ENCODE results near the gene TTLL11. TPM values are rescaled to one million over a fixed set of nuclear protein-coding genes. Genes with fewer than 3 reads are reported as not detected.
"Not testable (repeated sequence)": the region's sequence is repeated elsewhere in the genome, so short reads cannot be mapped to it uniquely, and the experiment has no call there.

Gene TTLL11
- total and polyA plus RNA-seq, 4 donors = 1.4 to 4.5 (median 3.6) TPM

GRCh38 chr9:122001491-122002201, 91.5 kb downstream of the TTLL11 start:
- H3K4me3 ChIP-seq (ENCODE audit: low read depth in 1 of 3, low read length in 3 of 3) = no peak overlapping the region
- no peak for DNase-seq (ENCODE audit: low spot score)
- no peaks in the 10 kb centered on the region for H3K9me3 ChIP-seq (ENCODE audit: control insufficient read depth in 4 of 4, low read length in 3 of 4)
- no peaks in the 10 kb centered on the region for H3K36me3 ChIP-seq (ENCODE audit: control insufficient read depth in 4 of 4, insufficient read depth in 3 of 4, low read depth in 1 of 4, low read length in 3 of 4)
- H3K27me3 ChIP-seq (ENCODE audit: control insufficient read depth in 4 of 4, insufficient read depth in 4 of 4, low read length in 3 of 4) = no peaks in the 10 kb centered on the region
- no peak overlapping the region for H3K9ac ChIP-seq (ENCODE audit: low read depth in 1 of 2, low read length in 2 of 2)
- peak overlapping the region; percentile 31 to 61 for H3K27ac ChIP-seq (ENCODE audit: low read depth in 1 of 2, low read length in 2 of 2)
- peaks cover 10 to 47% (median 30%) of the 10 kb centered on the region in 4 donors for H3K4me1 ChIP-seq (ENCODE audit: control insufficient read depth in 4 of 4, insufficient read depth in 4 of 4, low read length in 3 of 4)
- 41% methylated on average over 9 of the region's 9 CpGs for WGBS
- peak; percentile 38 for TF ChIP-seq SP1 (IDR thresholded peaks at IDR 0.05)
- peak; percentile 75 for TF ChIP-seq YY1 (IDR thresholded peaks at IDR 0.05)
- peak; percentile 49 to 58 for TF ChIP-seq HNF4A (conservative IDR thresholded peaks at IDR 0.05)
- no peak for TF ChIP-seq REST (IDR thresholded peaks at IDR 0.05)
- peak; percentile 38 to 72 for TF ChIP-seq RXRA (IDR thresholded peaks at IDR 0.05)
- TF ChIP-seq CTCF (IDR thresholded peaks at IDR 0.05; ENCODE audit: low read depth, low read length, missing input control) = no peak

- H3K27ac ChIP-seq (ENCODE audit: low read depth in 1 of 2, low read length in 2 of 2); H3K27me3 ChIP-seq (ENCODE audit: control insufficient read depth in 4 of 4, insufficient read depth in 4 of 4, low read length in 3 of 4); DNase-seq (ENCODE audit: low spot score); H3K4me3 ChIP-seq (ENCODE audit: low read depth in 1 of 3, low read length in 3 of 3); H3K9me3 ChIP-seq (ENCODE audit: control insufficient read depth in 4 of 4, low read length in 3 of 4); H3K9ac ChIP-seq (ENCODE audit: low read depth in 1 of 2, low read length in 2 of 2); H3K36me3 ChIP-seq (ENCODE audit: control insufficient read depth in 4 of 4, insufficient read depth in 3 of 4, low read depth in 1 of 4, low read length in 3 of 4): not testable (repeated sequence)
- H3K4me1 ChIP-seq (ENCODE audit: control insufficient read depth in 4 of 4, insufficient read depth in 4 of 4, low read length in 3 of 4) = peaks cover 10 to 47% (median 30%) of the 10 kb centered on the region in 4 donors
- 80% methylated on average over 6 of the region's 6 CpGs for WGBS
These were observed 92.6 kb downstream of the TTLL11 start for GRCh38 chr9:122000526-122000925.

GRCh38 chr9:121999556-121999955, 93.6 kb downstream of the TTLL11 start:
- no peaks in the 10 kb centered on the region for H3K27me3 ChIP-seq (ENCODE audit: control insufficient read depth in 4 of 4, insufficient read depth in 4 of 4, low read length in 3 of 4)
- no peaks in the 10 kb centered on the region for H3K9me3 ChIP-seq (ENCODE audit: control insufficient read depth in 4 of 4, low read length in 3 of 4)
- no peak overlapping the region for H3K9ac ChIP-seq (ENCODE audit: low read depth in 1 of 2, low read length in 2 of 2)
- TF ChIP-seq RXRA (IDR thresholded peaks at IDR 0.05) (no peak), RAD21 (IDR thresholded peaks at IDR 0.05) (no peak), HNF4G (IDR thresholded peaks at IDR 0.05) (no peak), JUND (IDR thresholded peaks at IDR 0.05) (no peak), FOXA1 (IDR thresholded peaks at IDR 0.05) (no peak)
- 97% methylated on average over 3 of the region's 3 CpGs for WGBS
- H3K4me1 ChIP-seq (ENCODE audit: control insufficient read depth in 4 of 4, insufficient read depth in 4 of 4, low read length in 3 of 4) = peaks cover 10 to 47% (median 30%) of the 10 kb centered on the region in 4 donors
- no peak overlapping the region for H3K27ac ChIP-seq (ENCODE audit: low read depth in 1 of 2, low read length in 2 of 2)
- DNase-seq (ENCODE audit: low spot score) = no peak
- H3K4me3 ChIP-seq (ENCODE audit: low read depth in 1 of 3, low read length in 3 of 3) = no peak overlapping the region
- no peaks in the 10 kb centered on the region for H3K36me3 ChIP-seq (ENCODE audit: control insufficient read depth in 4 of 4, insufficient read depth in 3 of 4, low read depth in 1 of 4, low read length in 3 of 4)
